Naive B cell (primary cell): Measurements from ENCODE around the gene JMJD8. TPM values are rescaled to one million over a fixed set of nuclear protein-coding genes. Genes with fewer than 3 reads are reported as not detected.
A peak's percentile ranks its signal among the peaks of the same experiment; 100 is the strongest.

ENCODE experiments used
- ATAC-seq, 2 donors: fragments of 150-1000 bp; cut with Tn5 transposase; 2 replicates each; pipeline ENCODE4 v1.10.0; 2021; ENCODE audit warnings: low read depth in 2 of 2, mild to moderate bottlenecking in 2 of 2, moderate library complexity in 2 of 2
- DNase-seq: peaks from one replicate; pipeline ENCODE4 v3.0.0; 2022
- H3K27ac Mint-ChIP-seq, 6 donors: one replicate each; pipeline ENCODE4 v1.8.0; 2020 to 2022; ENCODE audit warnings: mild to moderate bottlenecking in 6 of 6, mixed read lengths in 6 of 6, moderate library complexity in 5 of 6, inconsistent platforms in 2 of 6
- H3K27me3 Mint-ChIP-seq, 3 donors: one replicate each; pipeline ENCODE4 v1.8.0; 2021 to 2022; ENCODE audit warnings: mixed read lengths in 3 of 3, mild to moderate bottlenecking in 1 of 3
- H3K36me3 Mint-ChIP-seq, 2 donors: one replicate each; pipeline ENCODE4 v1.8.0; 2020 to 2022; ENCODE audit warnings: mixed read lengths in 2 of 2, inconsistent platforms in 1 of 2, mild to moderate bottlenecking in 1 of 2
- H3K4me1 Mint-ChIP-seq, 3 donors: one replicate each; pipeline ENCODE4 v1.8.0; 2020 to 2022; ENCODE audit warnings: mixed read lengths in 3 of 3, inconsistent platforms in 1 of 3, mild to moderate bottlenecking in 1 of 3, moderate library complexity in 1 of 3
- H3K4me3 Mint-ChIP-seq, 8 donors: one replicate each; pipeline ENCODE4 v1.8.0; 2020 to 2022; ENCODE audit warnings: mild to moderate bottlenecking in 8 of 8, mixed read lengths in 8 of 8, moderate library complexity in 8 of 8, inconsistent platforms in 2 of 8
- H3K9me3 Mint-ChIP-seq, 7 donors: one replicate each; pipeline ENCODE4 v1.8.0; 2020 to 2022; ENCODE audit warnings: mixed read lengths in 7 of 7, mild to moderate bottlenecking in 5 of 7, inconsistent platforms in 2 of 7, moderate library complexity in 1 of 7
- polyA plus RNA-seq, 6 donors: library from polyadenylated mRNA; unstranded; fragments of 300-500 nt; fragmentation: Illumina TruSeq; gene quantifications; one replicate each; pipeline ENCODE4 v1.2.3, GENCODE V29; 2021; ENCODE audit warnings: low read depth in 6 of 6

The JMJD8 gene
- polyA plus RNA-seq, 6 donors from 2014 or later, result 38.1 to 62.6 (median 40.0) TPM

- no peaks in the 10 kb centered on the region for H3K27me3 Mint-ChIP-seq
- DNase-seq, result no peak
- peaks cover 5 to 14% (median 6%) of the 10 kb centered on the region in 3 donors for H3K4me1 Mint-ChIP-seq
- ATAC-seq, result no peak
- H3K27ac Mint-ChIP-seq, result no peak overlapping the region
- H3K36me3 Mint-ChIP-seq, result no peaks in the 10 kb centered on the region
- no peaks in the 10 kb centered on the region for H3K9me3 Mint-ChIP-seq
- no peak overlapping the region for H3K4me3 Mint-ChIP-seq
Observed at GRCh38 chr16:657487-657886, 26.6 kb downstream of the JMJD8 start.

- ATAC-seq (no peak), DNase-seq (no peak)
- Mint-ChIP-seq H3K27ac (no peak overlapping the region), H3K4me3 (no peak overlapping the region), H3K27me3 (no peaks in the 10 kb centered on the region), H3K9me3 (no peaks in the 10 kb centered on the region), H3K4me1 (no peaks in the 10 kb centered on the region), H3K36me3 (no peaks in the 10 kb centered on the region)
Observed at GRCh38 chr16:654034-654433, 30.1 kb downstream of the JMJD8 start.

GRCh38 chr16:652454-653305, 31.5 kb downstream of the JMJD8 start:
- H3K27ac Mint-ChIP-seq, result no peak overlapping the region
- peaks cover 0 to 9% (median 0%) of the 10 kb centered on the region in 3 donors for H3K4me1 Mint-ChIP-seq
- DNase-seq (no peak), ATAC-seq (no peak)
- no peaks in the 10 kb centered on the region for H3K9me3 Mint-ChIP-seq
- H3K4me3 Mint-ChIP-seq, result peak overlapping the region in 3 of 8 donors; percentile 7 to 59 (median 35)
- H3K27me3 Mint-ChIP-seq, result no peaks in the 10 kb centered on the region
- H3K36me3 Mint-ChIP-seq, result no peaks in the 10 kb centered on the region

GRCh38 chr16:651844-652243, 32.3 kb downstream of the JMJD8 start:
- H3K27me3 Mint-ChIP-seq, result no peaks in the 10 kb centered on the region
- H3K27ac Mint-ChIP-seq, result no peak overlapping the region
- DNase-seq (no peak), ATAC-seq (no peak)
- no peaks in the 10 kb centered on the region for H3K9me3 Mint-ChIP-seq
- no peaks in the 10 kb centered on the region for H3K36me3 Mint-ChIP-seq
- H3K4me3 Mint-ChIP-seq, result peak overlapping the region in 4 of 8 donors; percentile 5 to 73 (median 42)
- peaks cover 0 to 9% (median 0%) of the 10 kb centered on the region in 3 donors for H3K4me1 Mint-ChIP-seq

- no peaks in the 10 kb centered on the region for H3K9me3 Mint-ChIP-seq
- peaks cover 0 to 12% (median 2%) of the 10 kb centered on the region in 3 donors for H3K4me1 Mint-ChIP-seq
- peak overlapping the region; percentile 60 to 86 (median 75) for H3K4me3 Mint-ChIP-seq
- H3K27me3 Mint-ChIP-seq, result no peaks in the 10 kb centered on the region
- H3K27ac Mint-ChIP-seq, result peak overlapping the region in 2 of 6 donors; percentile 76 to 81
- ATAC-seq, result no peak
- no peaks in the 10 kb centered on the region for H3K36me3 Mint-ChIP-seq
- DNase-seq, result no peak
Observed at GRCh38 chr16:649631-650030, 34.5 kb downstream of the JMJD8 start.

GRCh38 chr16:648781-649589, 35.1 kb downstream of the JMJD8 start, which contains the start of gene WDR90:
WDR90 (plus strand) TSS chr16:649365; CDS start chr16:649417, 52 bp downstream.
- DNase-seq, result peak; percentile 92
- ATAC-seq, result peak; percentile 97 to 99
- Mint-ChIP-seq H3K9me3 (no peaks in the 10 kb centered on the region), H3K36me3 (no peaks in the 10 kb centered on the region), H3K4me1 (peaks cover 0 to 14% (median 8%) of the 10 kb centered on the region in 3 donors), H3K27me3 (no peaks in the 10 kb centered on the region), H3K27ac (peak within 1 kb of the TSS; percentile 49 to 95 (median 84)), H3K4me3 (peak within 1 kb of the TSS; percentile 76 to 91 (median 84))

- no peaks in the 10 kb centered on the region for H3K9me3 Mint-ChIP-seq
- peaks cover 0 to 18% (median 13%) of the 10 kb centered on the region in 3 donors for H3K4me1 Mint-ChIP-seq
- peak overlapping the region; percentile 44 to 95 (median 82) for H3K27ac Mint-ChIP-seq
- DNase-seq, result no peak
- ATAC-seq, result peak; percentile 6 to 13
- H3K27me3 Mint-ChIP-seq, result no peaks in the 10 kb centered on the region
- H3K4me3 Mint-ChIP-seq, result peak overlapping the region; percentile 76 to 91 (median 84)
- no peaks in the 10 kb centered on the region for H3K36me3 Mint-ChIP-seq
Observed at GRCh38 chr16:648071-648780, 35.9 kb downstream of the JMJD8 start.

- ATAC-seq, result no peak
- H3K4me3 Mint-ChIP-seq, result peak overlapping the region in 4 of 8 donors; percentile 23 to 91 (median 50)
- peak overlapping the region in 2 of 6 donors; percentile 36 to 86 for H3K27ac Mint-ChIP-seq
- no peaks in the 10 kb centered on the region for H3K36me3 Mint-ChIP-seq
- no peaks in the 10 kb centered on the region for H3K9me3 Mint-ChIP-seq
- no peak for DNase-seq
- peaks cover 0 to 21% (median 13%) of the 10 kb centered on the region in 3 donors for H3K4me1 Mint-ChIP-seq
- H3K27me3 Mint-ChIP-seq, result no peaks in the 10 kb centered on the region
Observed at GRCh38 chr16:647173-647902, 36.8 kb downstream of the JMJD8 start.

GRCh38 chr16:646679-647172, 37.4 kb downstream of the JMJD8 start:
- no peaks in the 10 kb centered on the region for H3K9me3 Mint-ChIP-seq
- H3K27ac Mint-ChIP-seq, result peak overlapping the region in 1 of 6 donors; percentile 53
- peaks cover 0 to 21% (median 13%) of the 10 kb centered on the region in 3 donors for H3K4me1 Mint-ChIP-seq
- H3K27me3 Mint-ChIP-seq, result no peaks in the 10 kb centered on the region
- H3K36me3 Mint-ChIP-seq, result no peaks in the 10 kb centered on the region
- DNase-seq, result no peak
- H3K4me3 Mint-ChIP-seq, result peak overlapping the region in 4 of 8 donors; percentile 21 to 56 (median 33)
- ATAC-seq, result no peak

- Mint-ChIP-seq H3K9me3 (no peaks in the 10 kb centered on the region), H3K27me3 (no peaks in the 10 kb centered on the region), H3K27ac (no peak overlapping the region)
Observed at GRCh38 chr16:645852-646678, 38.1 kb downstream of the JMJD8 start.

GRCh38 chr16:644556-644955, 39.6 kb downstream of the JMJD8 start:
- peak overlapping the region in 1 of 6 donors; percentile 65 for H3K27ac Mint-ChIP-seq
- DNase-seq (no peak), ATAC-seq (no peak)
- H3K9me3 Mint-ChIP-seq, result no peaks in the 10 kb centered on the region
- no peaks in the 10 kb centered on the region for H3K36me3 Mint-ChIP-seq
- peak overlapping the region in 5 of 8 donors; percentile 38 to 86 (median 71) for H3K4me3 Mint-ChIP-seq
- no peaks in the 10 kb centered on the region for H3K27me3 Mint-ChIP-seq
- peaks cover 6 to 28% (median 13%) of the 10 kb centered on the region in 3 donors for H3K4me1 Mint-ChIP-seq

More at GRCh38 chr16:645852-646678, 38.1 kb downstream of the JMJD8 start:
- DNase-seq (no peak), ATAC-seq (no peak)
- no peaks in the 10 kb centered on the region for H3K36me3 Mint-ChIP-seq
- H3K4me1 Mint-ChIP-seq, result peaks cover 0 to 21% (median 13%) of the 10 kb centered on the region in 3 donors
- H3K4me3 Mint-ChIP-seq, result peak overlapping the region in 1 of 8 donors; percentile 43

GRCh38 chr16:643050-643368, 41.1 kb downstream of the JMJD8 start:
- no peaks in the 10 kb centered on the region for H3K9me3 Mint-ChIP-seq
- no peak for DNase-seq
- peak overlapping the region; percentile 63 to 85 (median 75) for H3K4me3 Mint-ChIP-seq
- H3K4me1 Mint-ChIP-seq, result peaks cover 13 to 29% (median 19%) of the 10 kb centered on the region in 3 donors
- H3K27me3 Mint-ChIP-seq, result no peaks in the 10 kb centered on the region
- H3K27ac Mint-ChIP-seq, result no peak overlapping the region
- H3K36me3 Mint-ChIP-seq, result no peaks in the 10 kb centered on the region
- ATAC-seq, result no peak
